GM18520 (cell line): ENCODE results near the gene EPOP.
"Not testable (repeated sequence)": the region's sequence is repeated elsewhere in the genome, so short reads cannot be mapped to it uniquely, and the experiment has no call there.

Experiments
- ATAC-seq: cut with Tn5 transposase; IDR thresholded peaks from one replicate; pipeline ENCODE4 v1.9.1; 2021; ENCODE audit not compliant: unreplicated experiment

EPOP gene

GRCh38 chr17:38653679-38654078 lies 21.1 kb downstream of the EPOP start:
- ATAC-seq, result no peak

- no peak for ATAC-seq
Observed at GRCh38 chr17:38653230-38653629, 21.5 kb downstream of the EPOP start.

- ATAC-seq, result not testable (repeated sequence)
Observed at GRCh38 chr17:38650653-38651173, 24.0 kb downstream of the EPOP start.

GRCh38 chr17:38637951-38638350 lies 36.8 kb downstream of the EPOP start:
- no peak for ATAC-seq

- no peak for ATAC-seq
Observed at GRCh38 chr17:38636054-38636453, 38.7 kb downstream of the EPOP start.

- ATAC-seq, result no peak
Observed at GRCh38 chr17:38632334-38632733, 42.4 kb downstream of the EPOP start.

GRCh38 chr17:38628441-38628840 lies 46.3 kb downstream of the EPOP start:
- ATAC-seq, result no peak

- no peak for ATAC-seq
Observed at GRCh38 chr17:38627957-38628356, 46.8 kb downstream of the EPOP start.

- not testable (repeated sequence) for ATAC-seq
Observed at GRCh38 chr17:38626606-38627226, 48.0 kb downstream of the EPOP start.

GRCh38 chr17:38625482-38625881 lies 49.3 kb downstream of the EPOP start:
- no peak for ATAC-seq

GRCh38 chr17:38624782-38625355 lies 49.9 kb downstream of the EPOP start:
- peak; percentile 58 for ATAC-seq
